Skin of body (tissue), 2 donors: ENCODE data around the gene PFKFB4. TPM values are rescaled to one million over a fixed set of nuclear protein-coding genes. Genes with fewer than 3 reads are reported as not detected.

Experiments used
- DNase-seq: peaks from one replicate; lab custom pipeline; 2025; lab: John Stamatoyannopoulos, UW
- total RNA-seq: library from RNA; depleted of rRNA; stranded (reverse); fragments of >200 nt; gene quantifications from one replicate; pipeline ENCODE4 v1.2.3, GENCODE V29; 2014

The PFKFB4 gene
- total RNA-seq, 1 donor from 2014 or later, result 5.4 TPM

DNA sequence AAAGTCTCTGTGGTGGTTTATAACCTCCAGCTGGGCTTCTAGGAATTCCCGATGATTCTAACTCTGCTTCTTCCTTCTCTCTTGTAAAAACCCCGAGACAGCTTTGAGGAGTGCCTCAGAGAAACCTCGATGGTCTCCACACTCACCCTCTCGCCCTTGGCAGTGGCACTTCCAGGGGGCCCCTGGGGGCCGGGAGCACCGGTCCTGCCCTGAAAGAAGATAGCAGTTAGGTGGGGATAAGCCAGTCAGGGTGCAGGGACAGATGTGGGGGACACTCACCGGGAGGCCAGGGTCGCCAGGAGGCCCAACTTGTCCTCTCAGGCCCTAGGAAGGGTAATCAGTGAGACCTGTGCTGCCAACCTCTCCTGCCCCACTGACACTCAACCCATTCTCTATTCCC, 28.8 kb upstream of the PFKFB4 start:
- no peak for DNase-seq

DNA sequence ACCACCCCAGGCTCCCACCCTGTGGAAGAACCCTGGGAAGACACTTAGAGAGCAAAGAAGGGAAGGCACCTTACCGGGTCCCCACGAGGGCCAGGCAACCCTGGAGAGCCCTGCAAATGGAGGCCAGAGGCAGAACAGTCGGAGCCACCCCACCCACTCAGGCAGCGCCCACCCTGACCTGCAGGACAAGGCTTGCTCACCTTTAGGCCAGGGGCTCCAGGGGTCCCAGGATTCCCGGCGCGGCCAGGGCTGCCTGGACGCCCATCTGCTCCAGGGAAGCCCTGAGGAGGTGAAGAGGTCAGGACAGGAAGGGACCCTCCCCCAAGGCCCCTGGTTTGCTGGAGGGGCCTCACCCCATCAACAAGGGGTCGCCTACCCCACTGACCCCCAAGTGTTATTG, 28.2 kb upstream of the PFKFB4 start:
- DNase-seq, result no peak

DNA sequence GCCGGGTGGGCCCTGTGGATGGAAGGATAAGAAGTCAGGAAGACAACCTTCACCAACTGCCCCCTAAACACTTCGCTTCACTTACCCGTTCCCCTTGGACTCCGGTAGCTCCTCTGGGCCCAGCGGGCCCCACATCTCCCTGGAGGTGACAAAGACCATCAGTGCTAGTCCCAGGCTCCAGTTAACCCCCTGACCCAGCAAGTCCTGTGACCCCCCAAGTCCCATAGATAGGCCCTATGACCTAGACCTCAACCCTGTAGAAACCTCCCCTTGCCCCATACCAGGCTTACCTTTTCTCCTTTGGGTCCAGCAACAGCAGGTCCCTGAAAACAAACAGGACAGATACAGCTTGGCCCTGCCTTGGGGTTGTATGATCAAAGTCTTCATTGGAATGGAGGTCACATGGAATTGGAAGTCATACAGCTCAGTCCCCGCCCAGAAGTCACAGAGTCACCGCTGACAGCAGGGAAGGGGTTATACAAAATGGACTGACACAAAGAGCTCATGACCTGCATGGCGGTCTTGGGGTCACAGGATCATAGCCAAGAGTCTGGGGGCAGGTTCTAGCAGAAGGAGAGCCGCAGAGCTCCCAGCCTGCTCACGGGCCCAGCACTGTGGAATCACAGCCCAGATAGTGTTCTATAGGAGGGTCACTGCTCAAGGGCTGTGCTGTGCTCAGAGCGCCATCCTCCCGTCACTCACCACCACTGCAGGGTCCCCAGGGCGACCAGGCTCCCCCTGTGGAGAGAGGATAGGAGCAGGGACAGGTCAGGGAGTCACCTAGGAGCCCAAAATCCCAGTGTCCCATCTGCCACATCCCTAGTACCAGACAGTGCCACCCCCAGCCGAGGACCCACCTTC, 25.2 kb upstream of the PFKFB4 start:
- DNase-seq, result no peak

DNA sequence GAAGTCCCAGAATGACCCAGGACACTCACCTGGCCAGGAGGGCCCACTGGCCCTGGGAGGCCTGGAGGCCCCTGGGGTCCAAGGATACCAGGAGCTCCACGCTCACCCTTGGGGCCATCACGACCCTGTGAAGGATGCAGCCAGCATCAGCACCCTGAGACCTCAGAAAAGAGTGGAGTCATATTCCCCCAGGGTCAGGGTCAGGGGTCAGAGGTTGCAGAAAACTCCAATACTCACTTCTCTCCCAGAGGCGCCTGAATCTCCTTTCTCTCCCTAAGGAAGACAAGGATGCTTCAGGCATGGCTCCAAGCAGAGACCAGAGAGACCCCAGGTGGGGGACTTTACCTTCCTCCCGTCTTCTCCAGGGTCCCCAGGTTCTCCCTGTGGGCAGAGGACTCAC, 20.0 kb upstream of the PFKFB4 start:
- no peak for DNase-seq

DNA sequence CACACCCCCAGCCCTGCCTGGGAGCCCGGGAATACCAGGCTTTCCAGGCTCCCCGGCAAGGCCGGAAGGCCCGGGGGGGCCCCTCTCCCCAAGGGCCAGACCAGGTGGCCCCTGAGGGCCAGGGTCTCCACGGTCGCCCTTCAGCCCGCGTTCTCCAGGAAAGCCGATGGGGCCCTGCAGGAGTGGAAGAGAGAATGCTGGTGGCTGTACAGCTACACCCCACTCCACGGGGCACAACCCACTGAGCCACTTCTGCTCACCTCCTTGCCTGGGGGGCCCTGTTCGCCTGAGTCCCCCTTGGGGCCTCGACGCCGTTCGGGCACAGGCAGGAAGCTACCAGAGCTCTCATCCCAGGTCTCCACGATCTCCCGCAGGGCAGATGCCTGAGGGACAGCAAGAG, 18.8 kb upstream of the PFKFB4 start:
- no peak for DNase-seq

DNA sequence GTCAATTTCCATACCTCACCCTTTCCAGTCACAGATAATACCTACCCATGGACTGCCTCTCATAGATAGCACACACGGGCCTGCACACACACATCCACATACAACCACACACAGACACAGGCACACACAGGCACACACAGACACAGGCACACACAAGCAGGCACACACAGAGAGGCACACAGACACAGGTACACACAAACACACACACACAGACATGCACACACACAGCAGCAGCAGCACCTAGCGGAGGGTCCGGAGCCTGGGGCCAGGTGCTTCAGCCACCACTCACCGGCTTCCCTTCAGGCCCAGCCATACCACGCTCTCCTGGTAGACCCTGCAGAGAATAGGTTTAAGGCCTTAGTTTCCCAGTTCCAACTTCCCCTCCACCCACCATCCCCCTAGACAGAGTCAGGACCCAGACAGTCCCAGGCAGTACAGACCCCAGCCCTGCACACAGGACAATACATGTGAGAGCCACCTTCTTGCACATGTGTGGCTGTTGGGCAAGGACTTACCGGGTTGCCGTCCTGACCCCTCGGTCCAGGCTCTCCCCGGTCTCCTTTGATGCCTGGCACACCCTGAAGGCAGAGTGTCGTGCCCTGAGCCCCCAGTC, 17.5 kb upstream of the PFKFB4 start:
- no peak for DNase-seq

DNA sequence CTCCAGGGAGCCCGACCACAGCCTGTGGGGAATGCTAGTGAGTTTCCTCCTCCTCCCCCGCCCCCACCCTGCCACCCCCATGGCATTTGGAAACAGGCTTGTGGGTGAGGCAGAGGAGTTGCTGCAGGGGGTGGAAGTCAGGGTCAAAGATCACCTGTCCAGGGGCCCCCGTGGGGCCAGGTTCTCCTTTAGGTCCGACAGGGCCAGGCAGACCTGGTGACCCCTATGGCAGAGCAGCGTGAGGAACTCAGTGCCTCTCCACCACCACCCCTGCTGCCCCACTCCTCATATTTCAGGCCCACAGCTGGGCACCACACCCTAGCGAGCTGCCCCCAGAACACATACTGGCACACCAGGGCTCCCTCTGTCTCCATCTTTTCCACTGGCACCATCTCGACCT, 15.9 kb upstream of the PFKFB4 start:
- no peak for DNase-seq

DNA sequence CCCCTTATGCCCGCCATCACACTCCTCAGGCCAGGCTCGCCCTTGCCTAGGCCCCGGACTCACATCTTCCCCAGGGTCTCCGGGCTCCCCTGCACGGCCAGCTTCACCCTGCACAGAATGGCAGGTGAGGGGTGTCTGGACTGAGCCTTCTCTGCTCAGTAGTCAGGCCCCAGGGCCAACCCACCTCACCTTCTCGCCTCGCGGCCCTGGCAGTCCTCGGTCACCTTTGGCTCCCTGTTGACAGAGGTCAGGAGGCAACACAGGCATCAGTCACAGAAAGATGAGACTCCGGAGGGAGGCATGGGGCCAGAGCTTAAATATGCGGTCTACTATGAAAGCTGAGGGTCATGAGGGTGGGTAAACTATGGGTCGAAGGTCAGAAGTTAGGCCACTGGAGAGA, 15.3 kb upstream of the PFKFB4 start:
- no peak for DNase-seq

DNA sequence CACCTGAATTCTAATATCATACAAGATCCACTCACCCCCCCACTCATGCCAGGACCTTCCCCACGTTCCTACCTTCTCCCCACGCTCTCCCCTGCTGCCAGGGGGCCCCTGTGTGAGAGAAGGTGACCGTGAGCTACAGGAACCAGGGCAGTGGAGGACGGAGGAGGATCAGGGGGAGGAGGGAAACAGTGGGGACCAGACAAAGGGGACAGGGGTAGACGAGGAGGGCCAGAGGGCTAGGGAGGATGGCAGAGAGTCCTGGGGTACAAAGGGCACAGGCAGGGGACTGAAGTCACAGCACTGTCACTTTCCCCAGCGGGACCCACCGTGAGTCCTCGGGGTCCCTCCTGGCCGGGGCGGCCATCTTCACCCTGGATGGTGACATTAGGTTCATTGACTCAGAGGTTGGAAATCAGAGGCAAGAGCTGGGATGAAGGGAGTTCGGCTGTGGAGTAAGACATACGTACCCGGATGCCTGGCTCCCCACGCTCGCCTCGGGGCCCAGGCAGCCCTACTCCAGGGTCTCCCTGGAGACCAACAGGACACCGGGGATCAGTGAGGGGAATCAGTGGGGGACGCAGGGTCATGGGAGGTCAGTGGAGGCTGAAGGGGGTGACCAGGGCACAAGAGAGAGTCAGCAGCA, 13.3 kb upstream of the PFKFB4 start:
- DNase-seq, result no peak

DNA sequence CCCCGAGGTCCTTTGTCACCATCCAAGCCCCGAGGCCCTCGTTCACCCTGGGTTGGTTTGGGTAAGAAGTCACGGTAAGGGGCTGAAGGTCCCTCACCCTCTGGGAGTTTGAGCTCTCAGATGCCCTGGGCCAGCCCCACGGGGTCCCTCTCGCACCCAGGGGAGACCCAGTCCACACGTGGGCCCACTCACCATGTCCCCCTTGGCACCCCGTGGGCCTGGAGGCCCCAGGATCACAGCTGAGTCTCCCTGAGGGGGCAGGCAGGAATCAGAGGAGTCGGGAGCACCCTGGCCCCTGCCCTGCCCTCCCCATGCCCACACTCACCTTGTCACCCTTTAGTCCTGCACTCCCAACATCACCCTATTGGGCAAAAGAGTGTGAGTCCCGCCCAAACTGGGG, 12.8 kb upstream of the PFKFB4 start:
- DNase-seq, result no peak

DNA sequence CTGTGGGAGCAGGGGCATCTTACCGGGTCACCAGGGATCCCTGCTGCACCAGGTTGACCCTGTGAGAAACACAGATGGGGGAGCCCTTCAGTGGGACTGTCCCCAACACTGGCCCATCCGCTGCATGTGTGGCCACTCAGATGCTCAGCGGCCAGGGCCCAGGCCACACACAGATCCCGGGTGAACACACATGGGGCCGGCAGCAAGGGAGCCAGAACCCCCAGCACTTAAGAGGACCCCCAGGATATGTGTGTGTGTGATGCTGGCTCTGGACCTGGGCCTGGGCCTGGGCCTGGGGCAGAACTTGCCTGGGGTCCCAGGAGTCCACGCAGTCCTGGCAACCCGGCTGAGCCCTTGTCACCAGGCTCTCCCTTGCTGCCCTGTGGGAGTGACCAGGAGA, 11.9 kb upstream of the PFKFB4 start:
- no peak for DNase-seq

DNA sequence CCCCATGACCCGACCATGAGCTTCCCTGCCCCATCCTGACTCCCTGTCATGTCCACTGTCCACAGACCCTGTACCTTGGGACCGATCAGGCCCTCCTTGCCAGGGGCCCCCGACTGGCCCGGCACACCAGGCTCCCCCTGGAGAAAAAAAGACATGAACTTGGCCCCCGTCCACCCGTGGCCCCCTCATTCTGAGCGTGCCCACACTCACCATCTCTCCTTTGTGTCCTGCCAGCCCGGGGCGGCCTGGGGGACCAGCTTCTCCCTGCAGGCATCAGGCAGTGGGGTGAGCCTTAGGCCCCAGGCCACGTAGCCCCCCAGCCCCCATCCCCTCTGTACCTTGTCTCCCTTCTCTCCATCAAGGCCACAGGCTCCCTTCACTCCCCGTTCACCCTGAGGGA, 10.9 kb upstream of the PFKFB4 start:
- DNase-seq, result no peak

DNA sequence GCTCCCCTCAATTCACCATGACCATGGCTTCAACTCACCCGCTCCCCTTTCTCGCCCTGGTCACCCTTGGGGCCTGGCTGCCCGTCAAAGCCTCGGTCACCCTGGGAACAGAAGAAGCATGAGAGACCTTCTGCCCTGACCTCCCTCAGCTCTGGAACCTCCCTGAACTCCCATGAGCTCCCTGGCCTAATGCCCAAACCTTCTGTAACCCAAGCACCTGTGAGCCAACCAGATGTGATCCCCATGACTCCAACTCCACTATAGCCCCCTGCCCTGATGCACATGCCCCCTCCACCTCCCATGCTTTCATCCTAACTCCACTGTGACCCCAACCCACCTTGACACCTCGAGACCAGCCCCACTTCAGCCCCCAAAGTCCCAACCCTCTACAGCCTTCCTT, 10.5 kb upstream of the PFKFB4 start:
- DNase-seq, result no peak

DNA sequence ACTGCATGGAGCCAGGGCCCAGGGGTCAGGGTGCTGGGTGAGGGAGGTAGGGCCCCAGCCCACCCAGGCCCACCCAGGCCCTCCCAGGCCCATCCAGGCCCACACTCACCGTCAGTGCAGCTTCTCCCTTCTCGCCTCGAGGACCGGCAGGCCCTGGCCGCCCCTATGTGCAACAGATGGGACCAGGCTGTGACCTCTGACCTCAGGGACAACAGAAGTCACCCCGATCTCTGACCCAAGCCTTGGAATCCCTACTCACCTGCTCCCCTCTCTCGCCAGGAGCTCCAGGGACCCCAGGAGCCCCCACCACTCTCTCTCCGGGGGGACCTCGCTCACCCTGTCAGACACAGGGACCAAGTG, 9.8 kb upstream of the PFKFB4 start:
- no peak for DNase-seq

DNA sequence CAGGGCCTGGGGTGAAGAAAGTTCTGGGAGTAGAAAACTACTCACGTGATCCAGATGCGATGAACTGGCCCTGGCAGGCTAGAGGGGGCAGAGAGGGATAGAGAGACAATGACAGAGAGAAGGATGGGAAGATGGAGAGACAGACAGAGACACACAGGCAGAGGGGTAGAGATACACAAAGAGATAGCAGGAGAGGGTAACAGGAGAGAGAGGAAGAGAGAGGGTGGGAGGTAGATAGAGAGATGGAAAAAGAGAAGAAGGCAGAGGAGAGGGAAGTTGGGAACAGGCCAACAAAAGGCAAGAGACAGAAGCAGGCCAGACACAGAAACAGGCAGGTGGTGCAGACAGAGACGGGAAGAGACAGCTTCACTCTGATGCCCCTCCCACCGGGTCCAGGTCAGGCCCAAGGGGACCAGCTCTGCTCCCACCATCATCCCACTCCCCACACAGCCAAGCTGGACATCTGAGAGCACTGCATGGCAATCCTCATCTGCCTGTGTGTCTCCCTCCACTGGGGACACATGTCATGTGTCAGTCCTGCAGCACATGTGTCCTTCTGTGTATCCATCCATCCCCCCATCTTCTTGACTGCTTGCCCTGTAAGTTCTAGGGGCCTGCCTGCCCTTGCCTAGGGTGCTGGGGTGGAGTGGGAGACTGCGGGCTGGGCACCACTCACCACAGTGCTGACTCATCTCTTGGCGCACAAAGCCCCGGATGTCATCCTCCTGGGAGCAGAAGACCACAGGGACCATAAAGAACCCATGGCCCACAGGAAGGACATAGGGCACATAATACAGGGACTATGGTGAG, 9.2 kb upstream of the PFKFB4 start:
- no peak for DNase-seq

DNA sequence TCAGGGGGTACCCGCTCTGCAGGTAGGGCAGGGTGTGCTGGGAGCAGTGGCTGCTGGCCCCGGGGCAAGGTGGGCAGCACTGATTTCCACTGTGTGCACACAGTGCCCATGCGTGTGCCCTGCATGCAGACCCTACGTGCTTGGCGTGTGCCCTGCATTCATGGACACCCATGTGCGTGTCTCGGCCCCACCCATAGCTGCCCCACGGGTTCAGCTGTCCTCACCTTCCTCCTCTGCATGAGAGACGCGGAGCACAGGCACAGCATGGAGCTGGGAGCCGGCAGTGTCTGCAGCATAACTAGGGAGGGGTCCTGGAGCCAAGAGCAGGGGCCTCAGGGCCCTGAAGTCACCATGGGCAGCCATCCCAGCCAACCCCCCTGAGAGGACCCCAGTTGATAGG, 8.6 kb upstream of the PFKFB4 start:
- DNase-seq, result no peak

DNA sequence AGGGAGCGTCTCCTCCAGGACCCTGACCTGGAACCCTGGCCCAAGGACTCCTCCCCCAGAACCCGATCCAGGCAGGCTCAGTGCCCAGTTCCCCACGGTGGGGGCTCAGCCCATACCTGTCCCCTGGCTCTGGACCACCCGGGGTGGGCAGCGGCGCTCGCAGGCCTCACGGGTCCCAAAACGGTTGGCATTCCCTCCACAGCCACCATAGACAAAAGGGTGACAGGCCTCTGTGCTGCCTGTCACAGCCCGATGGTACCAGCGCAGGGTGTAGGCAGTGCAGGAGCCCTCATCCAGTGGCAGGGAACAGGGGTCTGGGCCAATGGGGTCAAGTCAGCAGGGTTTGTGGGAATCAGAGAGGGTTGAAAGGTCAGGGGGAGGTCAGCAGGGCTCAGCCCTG, 8.1 kb upstream of the PFKFB4 start:
- DNase-seq, result no peak

DNA sequence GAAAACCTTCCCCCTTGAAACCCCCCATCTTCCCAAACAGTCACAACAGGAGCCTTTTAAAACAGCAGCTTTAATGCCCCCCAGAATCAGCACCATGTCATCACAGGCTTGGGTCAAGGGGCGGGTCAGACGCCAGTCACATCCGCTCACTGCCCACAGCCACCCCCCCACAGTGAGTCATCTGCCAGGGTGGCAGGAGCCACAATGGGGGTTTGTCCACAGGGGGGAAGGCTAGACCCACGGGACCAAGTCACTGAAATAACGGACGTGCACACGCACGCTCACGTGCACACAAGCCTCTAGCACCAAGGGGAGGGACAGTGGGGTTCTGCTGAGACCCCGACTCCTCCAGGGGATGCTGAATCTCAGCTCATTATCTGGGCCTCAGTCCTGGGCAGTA, 7.4 kb upstream of the PFKFB4 start:
- DNase-seq, result no peak

DNA sequence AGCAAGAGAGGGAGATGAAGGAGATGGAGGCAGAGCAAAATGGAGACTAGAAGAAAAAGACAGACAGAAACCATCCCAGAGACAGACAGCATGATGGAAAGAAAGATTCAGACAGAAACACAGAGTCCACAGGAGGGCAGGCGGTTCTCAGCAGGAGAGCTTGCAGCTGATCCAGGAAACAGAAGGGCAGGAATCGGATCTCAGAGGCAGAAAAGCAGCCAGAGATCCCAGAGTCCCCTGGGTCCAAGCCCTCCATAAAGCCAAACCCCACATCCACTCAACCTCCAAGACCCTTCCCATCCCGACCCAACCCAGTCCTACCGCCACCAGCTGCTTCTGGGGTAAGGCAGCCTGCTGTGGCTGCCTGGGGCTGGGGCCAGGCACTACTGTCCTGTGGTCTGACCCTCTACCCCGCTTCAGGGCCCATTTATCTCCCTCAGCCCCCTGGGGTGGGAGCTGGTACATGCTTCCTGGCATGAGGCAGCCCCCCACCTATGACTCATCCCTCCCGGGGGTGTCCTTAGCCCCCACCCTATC, 6.8 kb upstream of the PFKFB4 start, which contains the start of gene UCN2:
UCN2 (minus strand) TSS at position 400 of the 537 bp plus-strand sequence. CDS start 657 bp downstream, outside the sequence.
- no peak for DNase-seq

DNA sequence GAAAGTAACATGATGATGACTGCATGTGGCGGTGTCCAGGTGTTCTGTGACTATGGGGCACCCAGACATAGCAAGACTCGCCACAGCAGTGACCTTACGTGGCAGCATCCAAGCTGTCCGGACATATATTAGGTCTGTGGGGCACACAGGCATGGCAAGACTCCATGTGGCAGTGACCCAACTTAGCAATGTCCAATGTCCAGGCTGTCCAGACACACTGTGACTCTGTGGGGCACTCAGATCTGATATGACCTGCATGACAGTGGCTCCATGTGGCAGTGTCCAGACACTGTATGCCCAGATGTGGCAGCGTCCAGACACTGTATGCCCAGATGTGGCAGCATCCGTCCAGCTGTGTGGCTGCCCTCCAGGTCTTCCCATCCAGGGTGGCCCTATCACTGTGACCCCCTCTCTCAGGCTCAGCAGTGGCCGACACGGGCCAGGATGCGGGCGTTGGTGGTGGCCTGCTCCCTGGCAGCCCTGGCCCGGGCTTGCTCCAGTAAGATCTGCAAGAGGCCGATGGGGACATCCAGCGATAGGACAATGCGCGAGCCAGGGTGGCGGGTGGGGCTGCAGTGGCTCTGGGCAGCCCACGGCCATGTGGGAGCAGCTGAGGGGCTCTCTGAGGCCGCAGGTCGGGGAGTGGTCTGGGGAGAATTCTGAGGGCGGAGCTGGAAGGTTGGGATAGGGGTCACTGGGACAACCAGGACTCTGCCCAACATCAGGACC, 5.9 kb upstream of the PFKFB4 start:
- no peak for DNase-seq
